Renal pelvis (tissue), 12 donors: ENCODE data around the gene C1QTNF9. TPM values are rescaled to one million over a fixed set of nuclear protein-coding genes. Genes with fewer than 3 reads are reported as not detected.
A peak's percentile ranks its signal among the peaks of the same experiment; 100 is the strongest.
"Not testable (repeated sequence)": the region's sequence is repeated elsewhere in the genome, so short reads cannot be mapped to it uniquely, and the experiment has no call there.

ENCODE experiments used
- DNase-seq: peaks from one replicate; pipeline ENCODE4 v3.0.0-alpha.2; 2013
- long read RNA-seq, 16 experiments: transcript quantifications; one replicate each; lab custom pipeline, GENCODE V29; 2026
- polyA plus RNA-seq, 3 donors: library from polyadenylated mRNA; unstranded; fragments of 120-200 nt; gene quantifications; one replicate each; pipeline ENCODE4 v1.2.1, GENCODE V29; 2013; ENCODE audit not compliant: insufficient read length in 3 of 3

The C1QTNF9 gene
- polyA plus RNA-seq = under 1 TPM; 0.24 to 0.47 (median 0.30) TPM
- long read RNA-seq, donor 1 = 0 reads
- long read RNA-seq, donor 2 = 0 reads
- long read RNA-seq, donor 3 = 0 reads
- long read RNA-seq, donor 4 = 0 reads
- long read RNA-seq, donor 5 = 0 reads
- long read RNA-seq, donor 6 = 0 reads
- long read RNA-seq, donor 7 = 0 reads
- long read RNA-seq, donor 8 = 0 reads
- long read RNA-seq, donor 9 = 0 reads
- long read RNA-seq, donor 10 = 0 reads
- long read RNA-seq, donor 11 = 0 reads
- long read RNA-seq, donor 12 = 0 reads
- long read RNA-seq, donor 13 = 0 reads
- long read RNA-seq, donor 14 = 0 reads
- long read RNA-seq, donor 15 = 0 reads
- long read RNA-seq, donor 16 = 0 reads

- not testable (repeated sequence) for DNase-seq
Measured at GRCh38 chr13:24309300-24309699, at the start of gene C1QTNF9. Gene C1QTNF9, plus strand, starts transcription at chr13:24309580. Its CDS starts 6,424 bp downstream, at chr13:24316004.

- no peak for DNase-seq
Measured at GRCh38 chr13:24261566-24261965, 47.8 kb upstream of the C1QTNF9 start.

- DNase-seq = no peak
Measured at GRCh38 chr13:24263632-24264031, 45.7 kb upstream of the C1QTNF9 start.

GRCh38 chr13:24264976-24265375 is 44.4 kb upstream of the C1QTNF9 start:
- DNase-seq = no peak

- no peak for DNase-seq
Measured at GRCh38 chr13:24265453-24265852, 43.9 kb upstream of the C1QTNF9 start.

- no peak for DNase-seq
Measured at GRCh38 chr13:24267274-24267673, 42.1 kb upstream of the C1QTNF9 start.

- DNase-seq = no peak
Measured at GRCh38 chr13:24267801-24268200, 41.6 kb upstream of the C1QTNF9 start.

GRCh38 chr13:24269821-24270220 is 39.6 kb upstream of the C1QTNF9 start:
- no peak for DNase-seq

GRCh38 chr13:24270639-24271141 is 38.7 kb upstream of the C1QTNF9 start:
- DNase-seq = no peak

- no peak for DNase-seq
Measured at GRCh38 chr13:24271231-24271600, 38.2 kb upstream of the C1QTNF9 start.

- no peak for DNase-seq
Measured at GRCh38 chr13:24271601-24272451, 37.6 kb upstream of the C1QTNF9 start.

GRCh38 chr13:24272452-24273161 is 36.8 kb upstream of the C1QTNF9 start:
- DNase-seq = no peak

GRCh38 chr13:24273926-24274325 is 35.5 kb upstream of the C1QTNF9 start:
- no peak for DNase-seq

- DNase-seq = peak; percentile 52
Measured at GRCh38 chr13:24274452-24275021, 34.8 kb upstream of the C1QTNF9 start.

- DNase-seq = no peak
Measured at GRCh38 chr13:24275041-24275440, 34.3 kb upstream of the C1QTNF9 start.

- DNase-seq = no peak
Measured at GRCh38 chr13:24276306-24276705, 33.1 kb upstream of the C1QTNF9 start.

GRCh38 chr13:24276861-24277260 is 32.5 kb upstream of the C1QTNF9 start:
- DNase-seq = no peak

GRCh38 chr13:24277761-24278160 is 31.6 kb upstream of the C1QTNF9 start:
- DNase-seq = peak; percentile 70

- DNase-seq = no peak
Measured at GRCh38 chr13:24279327-24280110, 29.9 kb upstream of the C1QTNF9 start.

- no peak for DNase-seq
Measured at GRCh38 chr13:24280720-24281119, 28.7 kb upstream of the C1QTNF9 start.
